Heart left ventricle (tissue), 16 donors: Measurements from ENCODE around the gene PIGM. TPM values are rescaled to one million over a fixed set of nuclear protein-coding genes. Genes with fewer than 3 reads are reported as not detected.

Experiments
- ATAC-seq, 4 donors: fragments of 200-7000 bp; cut with Tn5 transposase; one replicate each; pipeline ENCODE4 v1.9.1; 2020 to 2022; ENCODE audit warnings: moderate library complexity in 4 of 4, mild to moderate bottlenecking in 3 of 4, moderate number of reproducible peaks in 1 of 4
- DNase-seq, 5 donors: peaks; one replicate each; pipeline ENCODE4 v3.0.0-alpha.2; 2020
- H3K27ac ChIP-seq, 12 donors: fragments of 200-600 bp; sonication (generic) in 4 of 12; one replicate each; pipeline versions ENCODE4 v1.5.0 to v1.8.0; 2016 to 2022; ENCODE audit warnings: mild to moderate bottlenecking in 2 of 12
- H3K27me3 ChIP-seq, 9 donors: fragments of 200-600 bp; sonication (generic) in 2 of 9; one replicate each; pipeline versions ENCODE4 v1.5.1 to v1.8.0; 2016 to 2022; ENCODE audit warnings: mild to moderate bottlenecking in 3 of 9
- H3K36me3 ChIP-seq, 9 donors: fragments of 200-600 bp; sonication (generic) in 2 of 9; one replicate each; pipeline versions ENCODE4 v1.5.0 to v1.8.0; 2018 to 2022; ENCODE audit warnings: mild to moderate bottlenecking in 2 of 9
- H3K4me1 ChIP-seq, 12 donors: fragments of 200-600 bp; sonication (generic) in 4 of 12; one replicate each; pipeline versions ENCODE4 v1.5.0 to v1.8.0; 2016 to 2022; ENCODE audit warnings: mild to moderate bottlenecking in 3 of 12
- H3K4me3 ChIP-seq, 12 donors: fragments of 200-600 bp; sonication (generic) in 4 of 12; one replicate each; pipeline versions ENCODE4 v1.5.0 to v1.8.0; 2017 to 2022; ENCODE audit warnings: mild to moderate bottlenecking in 9 of 12, moderate library complexity in 4 of 12
- H3K9me3 ChIP-seq, 12 donors: fragments of 200-600 bp; sonication (generic) in 4 of 12; one replicate each; pipeline versions ENCODE4 v1.5.0 to v1.8.0; 2016 to 2022; ENCODE audit warnings: mild to moderate bottlenecking in 1 of 12
- CTCF ChIP-seq, 12 donors: fragments of 200-600 bp; sonication (generic) in 4 of 12; IDR thresholded peaks; one replicate each; pipeline versions ENCODE4 v1.5.0 to v1.8.0; 2018 to 2022; ENCODE audit warnings: antibody characterized with exemption in 12 of 12, mild to moderate bottlenecking in 5 of 12
- POLR2A ChIP-seq, 2 donors: fragments of 450-650 bp; IDR thresholded peaks; one replicate each; pipeline ENCODE4 v1.6.1; 2017; ENCODE audit warnings: antibody characterized with exemption in 2 of 2, mild to moderate bottlenecking in 2 of 2, moderate library complexity in 2 of 2
- WGBS, 4 donors: extraction: QIAGEN DNeasy Blood & Tissue Kit in 2 of 4; methylation state at CpG; one replicate each; pipeline versions ENCODE4 v1.1.5 to v1.1.7; 2013 to 2018; 5-methylcytosine and 5-hydroxymethylcytosine counted together
- intact Hi-C, 10 donors: fragments of 100-400 bp; cut with DNase I; formaldehyde crosslinking; loops; one replicate each; pipeline versions ENCODE4 v1.11.1 to v1.14.2; 2022
- polyA plus RNA-seq, 2 donors: library from polyadenylated mRNA; stranded (reverse); fragments of 200-250 nt; gene quantifications; one replicate each; pipeline ENCODE4 v1.2.3, GENCODE V29; 2013
- total RNA-seq, 9 donors: library from RNA; depleted of rRNA in 2 of 9; stranded (reverse); fragments of >200 nt in 2 of 9; fragmentation: NEBNext Ultra II Directional in 3 of 9; extraction: Animal tissue kit (Norgen Biotek cat#: 25700) in 3 of 9; gene quantifications; one replicate each; pipeline versions ENCODE4 v1.1.0 to v1.2.4, GENCODE V29; 2016 to 2023
- donor health status: ischemic (EF 13 %, LVEDD 7.1; RV severe dilation, severe dysfunction).
- donor health status: healthy with polysubstance abuse.
- donor health status: DM: no; HTN: yes; CAD: no.
- donor health status: DM: no; HTN: no; CAD: no.
- donor health status: ischemic (EF 25% LVEDD 6.9; RV normal size, moderate dysfunction).
- donor health status: ischemic (EF 25% LVEDD 5.7; RV mildly dilated, moderate dysfunction).
- donor health status: healthy.
- donor health status: DM: yes; HTN: yes; CAD: no.
- donor health status: ischemic (EF 35%, LVEDD 5.7; RV mildly dilated, moderate dysfunction).
- donor health status: nonischemic (EF 11% LVEDD 7.7; RV severe dilation, severe dysfunction).
- donor health status: DM: yes; HTN: yes; CAD: no.
- donor health status: PGD.
- donor health status: ischemic (EF 29% LVEDD 5.4; RV normal size, mild dysfunction).
- donor health status: nonischemic (EF 23%, LVEDD 6.1; RV moderate dilation, normal function).

The PIGM gene
- total and polyA plus RNA-seq, 11 donors: 1.6 to 4.1 (median 2.3) TPM

GRCh38 chr1:160009081-160009480 is 22.7 kb downstream of the PIGM start:
- no peak for TF ChIP-seq POLR2A (IDR thresholded peaks at IDR 0.05)
- TF ChIP-seq CTCF (IDR thresholded peaks at IDR 0.05): no peak
- 51 to 72% (median 56%) methylated on average over 2 of the region's 2 CpGs for WGBS, 4 donors
- H3K9me3 ChIP-seq: no peaks in the 10 kb centered on the region
- H3K4me3 ChIP-seq: no peak overlapping the region
- intact Hi-C loops: loop anchor here in 6 of 10 donors (5.0 to 10.0 kb wide), 3 partner anchors 212 to 224 kb away; partner anchors contain the start of gene DUSP23 (in 1 of the 6)
- DNase-seq (no peak), ATAC-seq (no peak)
- no peak overlapping the region for H3K27ac ChIP-seq
- peaks cover 0 to 13% (median 0%) of the 10 kb centered on the region in 9 donors for H3K27me3 ChIP-seq
- no peaks in the 10 kb centered on the region for H3K36me3 ChIP-seq
- H3K4me1 ChIP-seq: no peaks in the 10 kb centered on the region

GRCh38 chr1:160007577-160008200 is 24.1 kb downstream of the PIGM start:
- Histone ChIP-seq H3K4me1 (no peaks in the 10 kb centered on the region), H3K4me3 (no peak overlapping the region), H3K36me3 (no peaks in the 10 kb centered on the region), H3K27me3 (peaks cover 0 to 1% (median 0%) of the 10 kb centered on the region in 9 donors), H3K27ac (no peak overlapping the region), H3K9me3 (no peaks in the 10 kb centered on the region)
- intact Hi-C loops: loop anchor here (1.0 to 10.0 kb wide), 7 partner anchors 71 to 223 kb away; partner anchors contain the start of gene DUSP23 (in 1 of the 10)
- DNase-seq (no peak), ATAC-seq (no peak)
- 62 to 74% (median 68%) methylated on average over 3 of the region's 3 CpGs for WGBS, 4 donors
- TF ChIP-seq POLR2A (IDR thresholded peaks at IDR 0.05) (no peak), CTCF (IDR thresholded peaks at IDR 0.05) (peak; percentile 62 to 88 (median 78))

- H3K36me3 ChIP-seq: no peaks in the 10 kb centered on the region
- peak; percentile 35 to 80 (median 70) for DNase-seq
- no peaks in the 10 kb centered on the region for H3K4me1 ChIP-seq
- H3K27ac ChIP-seq: no peak overlapping the region
- WGBS, 4 donors: 23 to 30% (median 29%) methylated on average over 5 of the region's 5 CpGs
- TF ChIP-seq POLR2A (IDR thresholded peaks at IDR 0.05) (no peak), CTCF (IDR thresholded peaks at IDR 0.05) (peak; percentile 62 to 88 (median 74))
- no peak overlapping the region for H3K4me3 ChIP-seq
- no peaks in the 10 kb centered on the region for H3K9me3 ChIP-seq
- H3K27me3 ChIP-seq: peaks cover 0 to 2% (median 0%) of the 10 kb centered on the region in 9 donors
- intact Hi-C loops: loop anchor here (2.0 to 10.0 kb wide), 6 partner anchors 70 to 222 kb away; partner anchors contain the start of gene DUSP23 (in 1 of the 10)
- peak in 3 of 4 donors; percentile 62 to 74 (median 64) for ATAC-seq
Observed at GRCh38 chr1:160006312-160006940, 25.4 kb downstream of the PIGM start.

GRCh38 chr1:160005070-160005469 is 26.7 kb downstream of the PIGM start:
- no peaks in the 10 kb centered on the region for H3K36me3 ChIP-seq
- no peak for ATAC-seq
- DNase-seq: no peak
- intact Hi-C loops: loop anchor here in 6 of 10 donors (2.0 to 10.0 kb wide), 4 partner anchors 68 to 220 kb away; partner anchors contain the start of gene DUSP23 (in 1 of the 6)
- no peak overlapping the region for H3K27ac ChIP-seq
- 68 to 76% (median 75%) methylated on average over 4 of the region's 4 CpGs for WGBS, 4 donors
- TF ChIP-seq POLR2A (IDR thresholded peaks at IDR 0.05): no peak
- TF ChIP-seq CTCF (IDR thresholded peaks at IDR 0.05): no peak
- H3K27me3 ChIP-seq: peaks cover 0 to 4% (median 0%) of the 10 kb centered on the region in 9 donors
- no peaks in the 10 kb centered on the region for H3K9me3 ChIP-seq
- no peaks in the 10 kb centered on the region for H3K4me1 ChIP-seq
- H3K4me3 ChIP-seq: no peak overlapping the region
